Esophagus muscularis mucosa (tissue), 4 donors: ENCODE results near the gene MYO15B. TPM values are rescaled to one million over a fixed set of nuclear protein-coding genes. Genes with fewer than 3 reads are reported as not detected.

Experiments
- DNase-seq: peaks from one replicate; pipeline ENCODE4 v3.0.0-alpha.2; 2017; ENCODE audit errors: extremely low spot score
- H3K27ac ChIP-seq, 4 donors: fragments of 200-600 bp; sonication (generic); replicated peaks in 1 of 4; 1 replicate in 3 of 4; 2 replicates in 1 of 4; pipeline ENCODE4 v1.5.1; 2016 to 2019; ENCODE audit warnings: mild to moderate bottlenecking in 1 of 4
- H3K27me3 ChIP-seq, 4 donors: fragments of 200-600 bp; sonication (generic); one replicate each; pipeline versions ENCODE4 v1.5.1 to v1.6.0; 2016 to 2019
- H3K36me3 ChIP-seq, 4 donors: fragments of 200-600 bp; sonication (generic); one replicate each; pipeline ENCODE4 v1.5.1; 2016 to 2019
- H3K4me1 ChIP-seq, 4 donors: fragments of 200-600 bp; sonication (generic); one replicate each; pipeline ENCODE4 v1.5.1; 2016 to 2019
- H3K4me3 ChIP-seq, 4 donors: fragments of 200-600 bp; sonication (generic); 1 replicate in 2 of 4; 2 replicates in 2 of 4; pipeline ENCODE4 v1.5.1; 2016 to 2019; ENCODE audit warnings: mild to moderate bottlenecking in 4 of 4, moderate library complexity in 1 of 4
- H3K9me3 ChIP-seq, 4 donors: fragments of 200-600 bp; sonication (generic); 1 replicate in 3 of 4; 2 replicates in 1 of 4; pipeline ENCODE4 v1.5.1; 2016 to 2019
- CTCF ChIP-seq, 3 experiments: fragments of 200-600 bp in 2 of 3; fragments of 450-650 bp in 1 of 3; sonication (generic) in 2 of 3; IDR thresholded peaks; one replicate each; pipeline ENCODE4 v1.5.1; 2017 to 2019; ENCODE audit warnings: antibody characterized with exemption in 3 of 3, mild to moderate bottlenecking in 2 of 3, moderate library complexity in 1 of 3
- EP300 ChIP-seq: sonication (generic); formaldehyde crosslinking; IDR thresholded peaks from one replicate; pipeline ENCODE4 v1.6.1; 2017; ENCODE audit warnings: antibody characterized with exemption
- POLR2A ChIP-seq: fragments of 450-650 bp; IDR thresholded peaks from one replicate; pipeline ENCODE4 v1.6.1; 2017; ENCODE audit warnings: antibody characterized with exemption, moderate library complexity, mild to moderate bottlenecking, low read depth
- POLR2AphosphoS5 ChIP-seq, 2 donors: sonication (generic); formaldehyde crosslinking; IDR thresholded peaks; one replicate each; pipeline ENCODE4 v1.6.1; 2017; ENCODE audit warnings: antibody characterized with exemption in 2 of 2
- WGBS: methylation state at CpG from one replicate; pipeline ENCODE4 v1.1.5; 2018; 5-methylcytosine and 5-hydroxymethylcytosine counted together
- intact Hi-C: fragments of 100-400 bp; cut with DNase I; formaldehyde crosslinking; loops from one replicate; pipeline ENCODE4 v1.15.1; 2023
- total RNA-seq, 4 donors: library from RNA; depleted of rRNA; stranded (reverse); fragments of >200 nt; gene quantifications; one replicate each; pipeline versions ENCODE4 v1.1.0 to v1.2.1, GENCODE V29; 2016

The MYO15B gene
- total RNA-seq, 4 donors from 2014 or later = 34.5 to 61.9 (median 43.4) TPM

- intact Hi-C loops = no loop called here
- TF ChIP-seq EP300 (no peak), POLR2AphosphoS5 (IDR thresholded peaks at IDR 0.05) (no peak)
- Histone ChIP-seq H3K9me3 (no peaks in the 10 kb centered on the region), H3K36me3 (peaks cover 3 to 64% (median 59%) of the 10 kb centered on the region in 4 donors), H3K27me3 (no peaks in the 10 kb centered on the region), H3K4me1 (no peaks in the 10 kb centered on the region), H3K4me3 (no peak overlapping the region), H3K27ac (no peak overlapping the region)
- WGBS = 91% methylated on average over 25 of the region's 25 CpGs
- DNase-seq = no peak
Measured at GRCh38 chr17:75610103-75610984, 22.7 kb downstream of the MYO15B start.

- Histone ChIP-seq H3K9me3 (no peaks in the 10 kb centered on the region), H3K4me3 (no peak overlapping the region), H3K4me1 (no peaks in the 10 kb centered on the region), H3K36me3 (peaks cover 4 to 76% (median 73%) of the 10 kb centered on the region in 4 donors), H3K27me3 (no peaks in the 10 kb centered on the region), H3K27ac (no peak overlapping the region)
- intact Hi-C loops = no loop called here
- 91% methylated on average over 14 of the region's 20 CpGs for WGBS
- no peak for DNase-seq
- TF ChIP-seq POLR2AphosphoS5 (IDR thresholded peaks at IDR 0.05) = no peak
- TF ChIP-seq POLR2A = no peak
- TF ChIP-seq CTCF (IDR thresholded peaks at IDR 0.05) = no peak
- no peak for TF ChIP-seq EP300
Measured at GRCh38 chr17:75611851-75612429, 24.3 kb downstream of the MYO15B start.

- Histone ChIP-seq H3K4me3 (no peak overlapping the region), H3K9me3 (no peaks in the 10 kb centered on the region), H3K36me3 (peaks cover 4 to 84% (median 79%) of the 10 kb centered on the region in 4 donors), H3K4me1 (no peaks in the 10 kb centered on the region), H3K27me3 (no peaks in the 10 kb centered on the region), H3K27ac (no peak overlapping the region)
- WGBS = 85% methylated on average over 20 of the region's 27 CpGs
- intact Hi-C loops = no loop called here
- DNase-seq = no peak
- TF ChIP-seq POLR2AphosphoS5 (IDR thresholded peaks at IDR 0.05) (no peak), POLR2A (no peak), CTCF (IDR thresholded peaks at IDR 0.05) (no peak), EP300 (no peak)
Measured at GRCh38 chr17:75612906-75613626, 25.5 kb downstream of the MYO15B start.

GRCh38 chr17:75614006-75614405, 26.4 kb downstream of the MYO15B start:
- Histone ChIP-seq H3K4me3 (no peak overlapping the region), H3K27me3 (no peaks in the 10 kb centered on the region), H3K27ac (no peak overlapping the region), H3K36me3 (peaks cover 4 to 93% (median 88%) of the 10 kb centered on the region in 4 donors), H3K9me3 (no peaks in the 10 kb centered on the region), H3K4me1 (no peaks in the 10 kb centered on the region)
- WGBS = 84% methylated on average over 8 of the region's 12 CpGs
- DNase-seq = no peak
- intact Hi-C loops = no loop called here
- TF ChIP-seq POLR2A (no peak), POLR2AphosphoS5 (IDR thresholded peaks at IDR 0.05) (no peak), CTCF (IDR thresholded peaks at IDR 0.05) (no peak), EP300 (no peak)
